Measurements from ENCODE around the gene KDM6B.
A peak's percentile ranks its signal among the peaks of the same experiment; 100 is the strongest.
"Not testable (repeated sequence)": the region's sequence is repeated elsewhere in the genome, so short reads cannot be mapped to it uniquely, and the experiment has no call there.

The KDM6B gene

DNA sequence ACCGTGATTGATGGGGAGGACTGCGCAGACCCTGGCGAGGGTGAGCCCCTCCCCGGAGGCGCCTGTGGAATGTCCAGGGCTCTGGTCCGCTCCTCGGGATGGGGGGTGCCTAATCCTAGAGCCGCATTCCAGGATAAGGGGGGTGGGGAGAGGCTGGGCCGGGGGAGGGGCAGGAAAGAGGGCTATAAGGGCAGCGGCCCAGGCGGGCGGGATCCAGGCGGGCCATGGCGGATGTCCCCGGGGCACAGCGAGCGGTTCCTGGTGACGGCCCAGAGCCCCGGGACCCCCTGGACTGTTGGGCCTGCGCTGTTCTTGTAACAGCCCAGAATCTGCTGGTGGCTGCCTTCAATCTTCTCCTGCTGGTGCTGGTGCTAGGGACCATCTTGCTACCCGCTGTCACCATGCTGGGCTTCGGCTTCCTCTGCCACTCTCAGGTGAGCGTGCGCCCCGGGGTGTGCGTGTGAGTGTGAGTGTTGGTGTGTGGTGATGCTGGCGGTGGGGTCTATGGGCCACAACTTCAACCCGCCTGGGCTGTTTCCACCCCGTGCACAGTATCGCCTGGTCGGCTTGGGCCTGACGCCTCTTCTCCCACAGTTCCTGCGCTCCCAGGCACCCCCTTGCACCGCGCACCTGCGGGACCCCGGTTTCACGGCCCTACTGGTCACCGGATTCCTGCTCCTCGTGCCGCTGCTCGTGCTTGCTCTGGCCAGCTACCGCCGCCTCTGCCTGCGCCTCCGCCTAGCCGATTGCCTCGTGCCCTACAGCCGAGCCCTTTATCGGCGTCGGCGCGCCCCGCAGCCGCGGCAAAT lies 21.0 kb downstream of the KDM6B start, which contains the start of gene TMEM88:
TSS of gene TMEM88 (plus strand) at position 216 of the 809 bp plus-strand sequence. CDS start at position 225, 9 bp downstream.
- no peak for DNase-seq

DNA sequence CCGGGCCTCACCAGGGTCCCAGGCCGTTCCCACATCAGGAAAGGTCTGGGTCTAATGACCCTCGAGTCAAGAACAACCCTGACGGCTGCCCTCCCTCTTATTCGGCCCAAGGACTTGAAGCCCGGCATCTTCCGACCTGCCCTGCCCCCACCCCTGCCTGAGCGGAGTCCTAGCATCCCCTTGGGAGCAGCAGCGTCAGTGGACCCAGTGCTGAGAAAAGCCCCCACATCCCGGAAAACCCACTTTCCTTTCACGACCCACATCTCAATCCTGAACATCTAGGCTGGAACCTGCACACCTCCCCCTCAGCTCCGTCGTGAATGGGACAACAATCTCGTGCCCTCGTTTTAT lies 21.6 kb downstream of the KDM6B start:
- DNase-seq: no peak

DNA sequence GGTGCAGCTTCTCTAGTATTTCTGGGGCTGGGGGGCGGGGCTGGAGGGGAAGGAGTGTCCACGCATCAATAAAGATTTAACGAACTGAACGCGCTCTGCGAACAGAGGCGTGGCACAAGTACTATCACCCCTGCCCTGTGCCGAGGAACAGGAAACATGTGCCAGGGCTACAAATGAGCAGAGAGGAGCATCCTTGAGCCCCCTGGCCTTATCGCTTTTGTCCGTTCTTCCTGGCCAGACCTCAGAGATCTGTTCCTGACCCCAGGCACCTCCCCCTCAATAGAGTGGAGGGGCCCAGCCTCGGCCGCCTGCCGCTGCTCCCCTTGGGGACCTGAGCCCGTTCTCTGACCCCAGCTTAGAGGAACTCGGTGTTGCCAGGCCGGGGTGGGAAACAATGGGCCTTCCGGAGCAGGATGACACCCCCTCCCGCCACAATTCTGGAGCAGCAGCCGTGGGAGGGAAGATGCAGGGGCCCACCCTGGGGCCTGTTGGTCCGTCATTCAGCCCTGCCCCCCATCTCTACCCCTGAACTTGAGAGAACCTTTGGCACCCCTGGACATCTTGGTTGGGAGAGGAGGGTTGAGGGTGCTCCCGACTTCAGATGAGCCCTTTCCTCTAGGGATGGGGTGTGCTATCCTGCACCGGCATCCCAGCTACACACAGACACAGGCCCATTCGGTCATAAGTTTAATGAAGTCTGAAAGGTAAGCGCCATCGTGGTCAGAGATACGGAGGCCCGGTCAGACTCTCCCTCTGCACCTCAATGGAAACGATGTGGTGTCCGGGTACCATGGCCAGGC lies 22.2 kb downstream of the KDM6B start:
- DNase-seq: peak; percentile 90

DNA sequence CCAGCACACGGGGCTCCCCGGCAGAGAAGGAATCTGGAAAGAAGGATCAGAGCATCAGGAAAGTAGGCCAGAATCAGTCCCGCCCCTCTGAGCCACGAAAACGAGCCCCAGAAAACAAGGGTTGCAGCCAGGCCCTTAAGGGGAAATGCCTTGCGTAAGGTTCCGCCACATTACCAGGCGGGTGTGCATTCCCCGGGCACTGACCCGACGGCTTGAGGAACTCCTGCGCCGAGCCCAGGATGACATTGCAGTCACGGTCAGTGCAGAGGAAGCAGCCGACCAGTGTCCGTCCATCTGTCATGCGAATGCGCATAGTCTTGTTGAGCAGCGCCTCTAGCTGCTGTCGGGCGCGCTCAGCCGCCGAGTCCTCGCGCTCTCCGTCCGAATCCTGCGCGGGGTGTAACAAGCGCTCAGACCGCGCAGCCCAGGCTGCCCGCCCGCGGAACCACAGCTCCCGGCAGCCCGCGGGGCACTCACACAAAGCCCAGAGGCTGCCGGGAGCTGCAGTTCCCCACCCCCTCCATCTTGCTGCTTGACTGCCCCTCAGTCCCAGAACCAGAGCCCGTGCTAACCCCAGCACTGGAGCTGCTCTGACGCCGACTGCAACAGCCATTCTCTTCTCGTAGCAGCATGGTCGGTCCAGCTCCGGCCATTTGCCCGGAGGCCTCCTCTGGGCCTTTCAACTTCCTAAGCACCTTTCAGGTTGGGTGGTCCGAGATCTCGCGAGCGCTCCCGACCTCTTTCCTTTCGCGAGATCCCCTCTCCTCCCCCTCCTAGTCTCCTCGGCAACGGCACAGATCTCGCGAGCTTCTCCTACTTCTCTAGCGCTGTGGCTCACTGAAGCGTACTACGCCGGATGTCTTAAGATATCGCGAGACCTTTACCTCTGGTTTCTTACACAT lies 23.0 kb downstream of the KDM6B start, which contains the start of gene NAA38:
TSS of gene NAA38 (minus strand) at position 749 of the 902 bp plus-strand sequence. CDS start at position 653, 96 bp downstream.
- DNase-seq: peak; percentile 99

DNA sequence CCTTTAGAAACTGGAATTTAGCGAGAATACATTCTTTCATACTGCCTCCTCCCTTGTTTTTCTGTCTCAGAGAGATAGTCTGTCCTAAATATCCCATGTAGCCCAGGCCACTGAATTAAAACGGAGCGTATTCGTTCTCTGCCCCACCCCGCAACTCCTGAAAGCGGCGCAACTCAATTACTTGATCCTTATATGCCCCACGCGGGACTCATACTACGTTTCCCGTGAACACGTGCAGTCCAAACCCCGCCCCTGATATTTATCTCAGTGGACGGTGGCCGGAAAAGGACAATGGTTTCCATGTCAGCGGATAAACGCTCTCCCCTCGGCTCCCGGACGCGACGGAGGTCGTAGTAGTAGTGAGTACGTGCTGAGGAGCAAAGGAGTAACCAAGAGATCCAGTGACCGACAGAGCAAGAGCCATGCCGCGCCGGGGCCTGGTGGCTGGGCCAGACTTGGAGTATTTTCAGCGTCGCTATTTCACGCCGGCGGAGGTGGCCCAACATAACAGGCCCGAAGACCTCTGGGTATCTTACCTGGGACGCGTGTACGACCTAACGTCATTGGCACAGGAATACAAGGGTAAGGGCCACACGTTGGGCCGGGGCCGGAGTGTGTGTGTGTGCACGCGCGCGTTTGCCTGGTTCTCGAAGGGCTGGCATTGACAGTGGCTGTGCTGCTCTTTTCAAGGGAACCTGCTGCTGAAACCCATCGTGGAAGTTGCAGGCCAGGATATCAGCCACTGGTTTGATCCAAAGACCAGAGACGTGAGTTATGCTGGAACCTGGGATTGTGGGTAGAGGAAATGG lies 23.9 kb downstream of the KDM6B start, which contains the start of gene CYB5D1:
TSS of gene CYB5D1 (plus strand) at position 291 of the 809 bp plus-strand sequence. CDS start at position 423, 132 bp downstream.
- peak; percentile 97 for DNase-seq

DNA sequence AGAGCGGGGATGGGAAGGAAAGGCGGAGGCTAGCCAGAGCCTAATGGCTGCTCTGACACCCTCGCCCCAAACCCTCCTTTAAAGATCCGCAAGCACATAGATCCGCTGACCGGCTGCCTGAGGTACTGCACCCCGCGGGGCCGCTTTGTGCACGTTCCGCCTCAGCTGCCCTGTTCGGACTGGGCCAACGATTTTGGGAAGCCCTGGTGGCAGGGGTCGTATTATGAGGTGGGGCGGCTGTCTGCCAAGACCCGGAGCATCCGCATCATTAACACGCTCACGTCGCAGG lies 24.4 kb downstream of the KDM6B start:
- peak; percentile 60 for DNase-seq

DNA sequence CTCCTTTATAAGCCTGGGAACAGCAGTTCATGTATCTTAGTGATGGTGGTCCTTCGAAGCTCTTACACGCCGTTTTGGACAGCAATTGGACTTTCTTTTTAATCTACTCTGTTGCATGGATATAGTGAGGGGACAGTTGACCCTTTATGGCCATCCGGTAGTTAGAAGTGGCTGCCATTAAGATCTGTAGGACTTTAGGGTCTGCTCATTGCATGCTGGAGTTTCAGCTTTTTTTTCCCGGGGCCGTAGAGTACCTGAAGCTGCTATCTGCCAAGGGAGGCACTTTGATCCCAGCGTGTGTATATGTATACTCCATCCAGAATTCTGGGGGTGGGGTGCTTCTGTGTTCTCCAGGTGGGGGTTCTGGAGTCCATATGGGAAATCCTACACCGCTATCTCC lies 25.0 kb downstream of the KDM6B start:
- DNase-seq: no peak

DNA sequence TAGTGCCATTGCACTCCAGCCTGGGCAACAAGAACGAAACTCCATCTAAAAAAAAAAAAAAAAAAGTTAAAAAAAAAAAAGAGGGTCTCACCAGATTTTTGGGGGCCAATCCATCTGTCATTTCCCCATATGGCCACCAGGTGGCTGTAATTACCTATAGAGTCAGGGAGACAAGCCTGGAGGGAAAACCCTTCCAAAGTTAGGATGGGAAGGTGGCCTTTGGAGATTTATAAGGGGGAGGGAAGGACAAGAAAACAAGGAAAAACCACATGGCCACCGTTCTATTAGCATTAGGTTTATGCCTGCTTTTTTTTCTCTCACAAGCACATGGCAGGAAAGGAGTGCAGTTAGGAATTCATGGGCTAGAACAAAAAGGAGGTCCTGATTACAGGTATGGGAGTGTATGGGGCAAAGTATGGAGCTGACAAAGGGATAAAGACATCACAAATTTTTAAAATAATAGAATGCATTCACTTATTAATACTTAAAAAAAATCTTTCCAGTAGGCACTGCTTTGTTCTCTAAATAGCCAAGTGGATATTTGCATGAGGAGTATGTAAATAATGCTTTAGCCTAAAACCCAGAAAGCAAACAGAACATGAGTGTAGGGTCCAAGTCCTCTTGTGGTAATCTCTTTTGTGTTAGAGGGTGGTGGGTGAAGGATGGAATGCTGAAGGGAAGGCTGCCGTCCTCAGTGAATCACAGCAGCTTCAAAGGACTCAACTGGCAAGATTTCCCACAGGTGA lies 28.8 kb downstream of the KDM6B start:
- DNase-seq: peak; percentile 71

DNA sequence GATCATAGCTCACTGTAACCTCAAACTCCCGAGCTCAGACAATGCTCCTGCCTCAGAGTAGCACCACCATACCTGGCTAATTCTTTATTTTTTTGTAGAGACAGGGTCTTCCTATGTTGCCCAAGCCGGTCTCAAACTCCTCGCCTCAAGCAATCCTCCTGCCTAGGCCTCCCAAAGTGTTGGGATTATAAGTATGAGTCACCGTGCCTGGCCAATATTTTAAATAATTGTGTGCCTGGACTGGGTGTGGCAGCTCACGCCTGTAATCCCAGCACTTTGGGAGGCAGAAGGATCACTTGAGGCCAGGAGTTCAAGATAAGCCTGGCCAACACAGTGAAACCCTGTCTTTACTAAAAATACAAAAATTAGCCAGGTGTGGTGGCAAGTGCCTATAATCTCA lies 30.4 kb downstream of the KDM6B start:
- DNase-seq: not testable (repeated sequence)

DNA sequence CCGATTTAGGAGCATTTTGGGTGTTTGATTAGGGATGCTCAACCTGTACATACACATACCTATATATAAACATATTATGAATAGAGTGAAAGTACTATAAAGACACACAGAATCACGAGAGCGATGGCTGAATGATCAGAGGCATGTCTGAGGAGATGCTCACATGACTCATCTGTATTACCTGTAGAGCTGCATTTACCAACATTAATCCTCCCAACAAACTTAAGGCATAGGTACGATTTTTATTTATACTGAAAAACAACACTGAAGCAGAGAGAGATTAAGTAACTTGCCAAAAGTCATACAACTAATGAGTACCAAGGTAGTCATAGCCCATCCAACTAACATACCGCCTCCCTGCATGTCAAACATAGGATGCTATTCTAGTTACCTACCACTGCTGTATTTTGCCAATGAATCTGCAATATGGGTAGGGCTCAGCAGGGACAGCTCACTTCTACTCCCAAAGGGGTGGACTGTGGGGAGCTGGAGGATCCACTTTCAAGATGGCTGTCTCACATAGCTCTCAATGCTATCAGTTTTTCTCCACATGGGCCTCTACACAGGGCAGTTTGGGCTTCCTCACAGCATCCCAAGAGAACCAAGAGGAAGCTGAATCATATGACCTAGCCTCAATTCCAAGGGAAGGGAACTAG lies 31.1 kb downstream of the KDM6B start:
- DNase-seq: no peak

DNA sequence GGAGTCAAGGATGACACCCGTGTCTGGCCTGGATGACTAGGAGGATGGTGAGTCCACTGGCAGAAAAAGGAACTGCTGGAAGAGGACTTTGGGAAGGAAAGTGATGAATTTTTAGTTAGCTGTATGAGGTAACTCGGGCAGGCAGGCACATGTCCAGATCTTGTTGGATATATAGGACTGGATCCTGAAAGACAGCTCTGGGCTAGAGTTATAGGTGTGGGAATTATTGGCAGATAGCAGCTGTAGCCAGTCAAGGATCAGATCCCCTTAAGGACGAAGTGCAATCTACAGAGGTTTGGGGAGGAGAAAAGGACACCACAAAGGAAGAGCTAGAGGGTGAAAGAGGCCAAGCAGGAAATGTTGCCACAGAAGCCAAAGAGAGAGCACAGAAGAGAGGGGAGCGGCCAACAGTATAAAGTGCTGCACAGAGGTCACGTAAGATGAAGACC lies 33.9 kb downstream of the KDM6B start:
- no peak for DNase-seq

DNA sequence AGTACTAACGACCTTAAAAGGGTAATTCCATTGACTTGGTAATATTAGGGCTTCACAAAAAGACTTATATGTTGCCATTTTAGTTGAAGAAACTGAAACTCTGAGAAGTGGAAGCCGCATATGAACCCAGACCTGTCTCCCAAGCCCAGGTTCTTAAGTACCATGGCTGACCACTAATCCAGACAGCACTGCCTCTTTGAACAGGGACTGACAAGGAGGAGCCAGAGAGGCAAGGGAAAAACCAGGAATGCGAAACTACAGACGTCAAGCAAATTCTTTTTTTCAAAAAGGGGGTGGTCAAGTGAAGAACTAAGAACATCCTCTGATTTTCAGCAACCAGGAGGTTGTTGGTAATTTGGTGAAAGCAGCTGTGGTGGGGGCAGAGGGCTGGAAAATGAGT lies 39.0 kb downstream of the KDM6B start:
- DNase-seq: no peak

DNA sequence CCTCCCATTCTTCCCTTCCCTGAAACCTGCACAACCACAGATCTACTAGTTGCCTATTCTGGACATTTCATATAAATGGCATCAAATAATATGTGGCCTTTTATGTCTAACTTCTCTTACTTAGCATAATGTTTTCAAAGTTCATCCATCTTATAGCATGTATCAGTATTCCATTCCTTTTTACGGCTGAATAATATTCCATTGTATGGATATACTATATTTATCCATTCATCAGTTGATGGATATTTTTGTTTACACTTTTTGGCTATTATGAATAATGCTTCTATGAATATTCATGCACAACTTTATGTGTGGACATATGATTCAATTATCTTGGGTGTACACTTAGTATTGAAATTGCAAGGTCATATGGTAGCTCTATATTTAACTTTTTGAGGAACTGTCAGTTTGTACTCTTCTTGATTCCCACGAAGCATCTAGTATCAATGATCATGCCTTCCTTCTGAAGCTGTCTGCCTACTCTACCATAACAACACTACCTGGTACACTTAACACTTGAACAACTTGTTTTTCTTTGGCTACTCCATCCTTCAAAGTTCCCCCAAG lies 41.9 kb downstream of the KDM6B start:
- DNase-seq: no peak

DNA sequence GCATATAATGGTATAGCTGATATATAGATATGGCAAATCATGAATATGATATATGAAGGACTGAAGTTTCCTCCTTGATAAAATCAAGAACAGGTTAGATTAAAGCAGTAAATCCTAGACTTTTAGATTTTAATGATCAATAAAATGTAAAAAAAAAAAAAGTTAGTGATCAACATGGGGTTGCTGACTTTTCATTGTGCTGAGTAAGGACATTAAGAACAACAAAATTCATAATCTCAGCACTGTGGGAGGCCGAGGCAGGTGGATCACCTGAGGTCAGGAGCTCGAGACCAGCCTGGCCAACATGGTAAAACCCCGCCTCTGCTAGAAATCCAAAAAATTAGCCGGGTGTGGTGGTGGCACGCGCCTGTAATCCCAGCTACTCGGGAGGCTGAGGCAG lies 44.2 kb downstream of the KDM6B start:
- DNase-seq: no peak

DNA sequence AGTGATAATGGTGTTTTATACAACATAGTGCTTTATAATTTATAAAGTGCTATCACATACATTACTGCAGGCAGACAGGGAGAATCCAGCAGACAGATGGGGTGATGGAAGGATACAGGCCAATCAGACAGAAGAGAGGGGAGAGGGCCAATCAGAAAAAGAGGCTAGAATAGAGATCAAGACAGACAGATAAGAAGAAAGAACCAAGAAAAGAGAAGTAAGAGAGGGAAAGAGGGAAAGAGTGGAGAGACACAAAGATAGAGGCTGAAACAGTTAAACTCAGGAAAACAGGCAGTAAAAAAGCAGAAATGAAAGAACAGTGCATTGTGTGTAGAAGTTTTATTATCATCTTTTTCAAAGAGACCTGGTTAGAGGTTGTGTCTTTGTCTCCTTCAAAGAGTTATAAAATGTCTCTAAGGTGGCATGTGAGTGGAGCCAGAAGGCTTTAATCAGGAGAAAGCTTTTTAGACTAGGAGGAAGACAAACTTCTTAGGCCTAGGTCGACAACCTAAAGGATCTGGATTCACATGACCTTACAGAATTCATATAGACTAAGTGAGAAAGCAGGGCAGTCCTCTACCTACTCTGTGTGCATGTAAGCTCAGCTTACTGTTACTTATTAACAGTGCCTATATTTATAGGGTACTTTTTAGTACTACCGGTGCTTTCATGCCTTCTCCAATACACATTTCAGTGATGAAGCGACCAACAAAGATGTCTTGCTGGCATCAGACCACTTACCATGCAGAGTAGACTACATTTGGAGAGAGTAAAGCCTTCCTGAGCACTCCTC lies 46.3 kb downstream of the KDM6B start:
- peak; percentile 29 for DNase-seq

DNA sequence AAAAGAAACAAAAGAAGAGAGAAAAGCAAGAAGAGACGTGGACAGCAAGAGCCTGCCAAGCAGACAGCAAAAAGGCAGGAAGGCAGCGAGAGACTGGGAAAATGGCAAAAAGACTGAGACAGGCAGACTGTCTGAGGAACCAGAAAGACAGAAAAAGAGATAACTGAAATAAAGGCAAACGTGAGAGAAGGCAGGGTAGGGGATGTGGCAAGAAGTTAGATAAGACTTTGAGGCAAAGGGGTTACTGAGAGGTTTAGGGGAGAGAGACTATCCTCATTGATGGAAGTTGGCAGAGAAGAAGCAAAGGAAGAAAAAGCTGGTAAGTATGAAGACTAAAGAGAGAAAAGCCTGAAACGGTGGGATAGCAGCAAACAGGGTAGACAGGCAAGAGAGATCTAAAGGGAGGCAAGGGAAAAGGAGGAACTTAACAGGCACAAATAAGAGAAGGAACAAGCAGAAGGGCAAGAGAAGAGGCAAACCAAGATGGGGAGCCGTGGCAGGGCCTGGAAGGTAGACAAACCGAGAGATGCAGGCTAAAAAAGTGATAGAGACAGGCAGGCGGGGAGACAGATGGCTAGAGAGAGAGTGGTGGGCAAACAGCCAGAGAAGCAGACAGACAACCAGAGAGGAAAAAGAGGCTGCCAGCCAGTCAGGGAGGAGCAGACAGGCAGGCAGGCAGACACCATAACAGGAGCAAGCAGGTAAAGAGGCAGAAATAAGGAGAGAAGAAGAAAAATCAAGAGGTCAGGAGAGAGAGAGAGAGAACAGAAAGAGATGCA lies 47.4 kb downstream of the KDM6B start:
- DNase-seq: peak; percentile 63

DNA sequence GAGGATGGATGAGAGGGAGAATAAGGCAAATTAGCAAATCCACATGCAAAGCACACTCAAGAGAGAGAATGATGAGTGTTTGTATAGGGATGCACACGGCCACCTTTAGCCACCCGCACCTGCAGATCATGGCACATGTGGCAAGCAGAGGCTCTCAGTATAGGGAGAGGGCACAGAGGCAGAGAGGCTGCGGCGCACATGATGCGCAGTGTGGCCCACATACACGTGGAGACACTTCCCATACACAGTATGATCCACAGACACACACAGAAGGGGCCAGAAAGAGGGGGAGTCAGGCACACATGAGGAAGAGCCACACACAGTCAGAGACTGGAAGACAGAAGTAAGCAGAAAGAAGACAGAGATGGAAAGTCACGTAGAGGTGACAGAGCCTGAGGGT lies 48.1 kb downstream of the KDM6B start:
- DNase-seq: no peak

DNA sequence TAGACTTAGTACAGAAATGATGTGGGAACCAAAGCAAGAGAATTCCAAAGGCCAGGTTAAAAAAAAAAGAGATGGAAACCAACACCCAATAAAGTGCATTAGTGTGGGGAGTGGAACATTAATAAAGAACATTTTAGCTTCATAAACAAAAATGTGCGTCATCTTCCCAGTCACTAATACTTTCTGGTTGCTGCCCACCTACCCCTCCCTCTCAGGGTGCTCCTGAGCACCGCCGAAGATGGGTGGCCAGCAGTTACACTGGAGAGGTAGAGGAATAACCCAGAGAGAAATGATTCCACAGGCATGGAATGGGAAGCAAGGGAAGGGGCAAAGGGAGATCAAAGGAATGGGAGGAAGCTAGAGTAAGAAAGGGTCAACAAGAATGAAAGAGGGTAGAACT lies 48.6 kb downstream of the KDM6B start:
- no peak for DNase-seq

Measured in hematopoietic multipotent progenitor cell treated with erythropoietin and hydrocortisone succinate and interleukin-3 and kit ligand, for 8 days (in vitro differentiated cells).